DMS79 (cell line): ENCODE results near the gene TFB1M.
"Not testable (repeated sequence)": the region's sequence is repeated elsewhere in the genome, so short reads cannot be mapped to it uniquely, and the experiment has no call there.

Source experiments
- DNase-seq: peaks from one replicate; lab custom pipeline; 2025; lab: John Stamatoyannopoulos, UW

TFB1M gene

GRCh38 chr6:155314092-155314772 is at the start of gene TFB1M:
Gene TFB1M (minus strand): TSS chr6:155314484. CDS start chr6:155314428, 56 bp downstream.
- peak; percentile 97 for DNase-seq

- not testable (repeated sequence) for DNase-seq
Observed at GRCh38 chr6:155364021-155364420, 49.7 kb upstream of the TFB1M start.

- DNase-seq = not testable (repeated sequence)
Observed at GRCh38 chr6:155362968-155363632, 48.8 kb upstream of the TFB1M start.

- DNase-seq = no peak
Observed at GRCh38 chr6:155354167-155354566, 39.9 kb upstream of the TFB1M start.

GRCh38 chr6:155352811-155353210 is 38.5 kb upstream of the TFB1M start:
- no peak for DNase-seq

- DNase-seq = no peak
Observed at GRCh38 chr6:155352130-155352420, 37.8 kb upstream of the TFB1M start.

- DNase-seq = no peak
Observed at GRCh38 chr6:155351273-155352129, 37.2 kb upstream of the TFB1M start.

- DNase-seq = no peak
Observed at GRCh38 chr6:155349956-155350355, 35.7 kb upstream of the TFB1M start.

GRCh38 chr6:155349129-155349528 is 34.8 kb upstream of the TFB1M start:
- no peak for DNase-seq

GRCh38 chr6:155347800-155348199 is 33.5 kb upstream of the TFB1M start:
- DNase-seq = no peak

GRCh38 chr6:155346957-155347356 is 32.7 kb upstream of the TFB1M start:
- DNase-seq = no peak

GRCh38 chr6:155344341-155345006 is 30.2 kb upstream of the TFB1M start:
- DNase-seq = no peak

- no peak for DNase-seq
Observed at GRCh38 chr6:155341130-155341828, 27.0 kb upstream of the TFB1M start.

GRCh38 chr6:155340464-155341129 is 26.3 kb upstream of the TFB1M start:
- no peak for DNase-seq

- DNase-seq = not testable (repeated sequence)
Observed at GRCh38 chr6:155339929-155340328, 25.6 kb upstream of the TFB1M start.

- DNase-seq = not testable (repeated sequence)
Observed at GRCh38 chr6:155338237-155338636, 24.0 kb upstream of the TFB1M start.

GRCh38 chr6:155335265-155335664 is 21.0 kb upstream of the TFB1M start:
- DNase-seq = no peak

- DNase-seq = not testable (repeated sequence)
Observed at GRCh38 chr6:155334073-155334472, 19.8 kb upstream of the TFB1M start.

- no peak for DNase-seq
Observed at GRCh38 chr6:155333414-155333813, 19.1 kb upstream of the TFB1M start.

- DNase-seq = no peak
Observed at GRCh38 chr6:155330922-155331321, 16.6 kb upstream of the TFB1M start.

GRCh38 chr6:155330133-155330734 is 15.9 kb upstream of the TFB1M start:
- DNase-seq = no peak
